HepG2 (cell line): ENCODE measurements around the gene SCUBE1. TPM values are rescaled to one million over a fixed set of nuclear protein-coding genes. Genes with fewer than 3 reads are reported as not detected.

Source experiments
- ATAC-seq: fragments of 200-7000 bp; cut with Tn5 transposase; 3 replicates; pipeline ENCODE4 v1.9.1; 2020; ENCODE audit warnings: mild to moderate bottlenecking, moderate library complexity
- BruUV-seq: library from RNA; stranded (reverse); fragments of 400-500 nt; replicated peaks from 2 replicates; lab custom pipeline; 2021; lab: Mats Ljungman, UMichigan
- CTCF ChIA-PET: fragments of 300-600 bp; formaldehyde crosslinking; extraction: SDS; loops from one replicate; lab custom pipeline; 2021; ENCODE audit warnings: low total read pairs, inconsistent platforms, low intra/inter-chr PET ratio; lab: Yijun Ruan, JAX
- POLR2A ChIA-PET: fragments of 350-600 bp; sonication (Branson Sonifier 250); formaldehyde crosslinking; loops from one replicate; lab custom pipeline; 2020; ENCODE audit warnings: antibody characterized with exemption, inconsistent platforms; lab: Yijun Ruan, JAX
- DNase-seq: peaks from one replicate; pipeline ENCODE4 v3.0.0-alpha.2; 2015; ENCODE audit warnings: low spot score
- FAIRE-seq: peaks from 3 replicates; lab custom pipeline; 2011; peaks lifted over from hg19 to GRCh38; lab: Jason Lieb, UNC
- H2AFZ ChIP-seq: one replicate; pipeline ENCODE4 v1.6.1; 2011; ENCODE audit warnings: low read length, inconsistent platforms
- H3K27ac ChIP-seq: fragments of 300-600 bp; 3 replicates; pipeline ENCODE4 v1.8.0; 2011; ENCODE audit warnings: mixed run types, mild to moderate bottlenecking, mixed read lengths, low read length, inconsistent platforms; ENCODE audit not compliant: insufficient read depth; ENCODE audit errors: extremely low read length
- H3K27me3 ChIP-seq, 2 experiments: fragments of 200-600 bp in 1 of 2; 2 replicates in 1 of 2; 3 replicates in 1 of 2; pipeline versions ENCODE4 v1.6.0 to v1.8.0; 2011; ENCODE audit warnings: low read length in 2 of 2, mild to moderate bottlenecking in 2 of 2, moderate library complexity in 2 of 2, inconsistent platforms in 1 of 2; ENCODE audit not compliant: insufficient read depth in 2 of 2, control insufficient read depth in 1 of 2
- H3K36me3 ChIP-seq, 2 experiments: fragments of 200-600 bp in 1 of 2; replicated peaks in 1 of 2; 2 replicates in 1 of 2; 3 replicates in 1 of 2; pipeline versions ENCODE4 v1.5.1 to v1.8.0; 2011; ENCODE audit warnings: low read length in 2 of 2, inconsistent platforms in 1 of 2; ENCODE audit not compliant: insufficient read depth in 2 of 2, control insufficient read depth in 1 of 2
- H3K4me1 ChIP-seq: 2 replicates; pipeline ENCODE4 v1.5.1; 2012; ENCODE audit warnings: low read length, inconsistent platforms; ENCODE audit not compliant: insufficient read depth
- H3K4me2 ChIP-seq: 2 replicates; pipeline ENCODE4 v1.6.0; 2011; ENCODE audit warnings: low read depth, low read length, inconsistent platforms
- H3K4me3 ChIP-seq, 3 experiments: fragments of 200-600 bp in 1 of 3; sonication (generic), shearing (Covaris generic) in 1 of 3; replicated peaks in 1 of 3; 2 replicates each; pipeline ENCODE4 v1.5.1; 2011 to 2016; ENCODE audit warnings: low read length in 3 of 3, inconsistent platforms in 2 of 3, low read depth in 2 of 3, mild to moderate bottlenecking in 2 of 3, control low read depth in 1 of 3, mixed read lengths in 1 of 3; ENCODE audit not compliant: insufficient read depth in 1 of 3
- H3K79me2 ChIP-seq: one replicate; pipeline ENCODE4 v1.6.1; 2011; ENCODE audit warnings: low read length, inconsistent platforms; ENCODE audit not compliant: insufficient read depth
- H3K9ac ChIP-seq: 2 replicates; pipeline ENCODE4 v1.6.0; 2011; ENCODE audit warnings: mild to moderate bottlenecking, low read depth, low read length, inconsistent platforms; ENCODE audit not compliant: insufficient read depth
- H3K9me3 ChIP-seq: 2 replicates; pipeline ENCODE4 v1.5.1; 2012; ENCODE audit warnings: mild to moderate bottlenecking, low read length
- H4K20me1 ChIP-seq: 2 replicates; pipeline ENCODE4 v1.6.0; 2011; ENCODE audit warnings: inconsistent platforms, mild to moderate bottlenecking, low read length, moderate library complexity; ENCODE audit not compliant: insufficient read depth
- BHLHE40 ChIP-seq: IDR thresholded peaks from 2 replicates; pipeline ENCODE4 v1.6.1; 2011; ENCODE audit warnings: low read length, improper control_type of control experiment
- ZNF441 ChIP-seq: sonication (generic); formaldehyde crosslinking; IDR thresholded peaks from 2 replicates; pipeline ENCODE4 v1.7.0; 2021; ENCODE audit warnings: missing genetic modification reagents, borderline replicate concordance
- WGBS: methylation state at CpG from one replicate; pipeline ENCODE4 v1.1.6; 2017; ENCODE audit warnings: low lambda C conversion rate; 5-methylcytosine and 5-hydroxymethylcytosine counted together
- in situ Hi-C: cut with HindIII; loops from 2 replicates; pipeline ENCODE4 v1.10.0; 2017; ENCODE audit warnings: low pct_unique_long_range_greater_than_20kb; ENCODE audit not compliant: extremely low pct_ligation_motif_present
- intact Hi-C: fragments of 100-400 bp; cut with micrococcal nuclease; formaldehyde crosslinking; loops from one replicate; pipeline ENCODE4 v1.10.0; 2022; ENCODE audit not compliant: unreplicated experiment
- polyA plus RNA-seq, 8 experiments: library from polyadenylated mRNA; depleted of rRNA in 3 of 8; stranded (reverse) in 7 of 8; unstranded in 1 of 8; fragments of >200 nt; fragmentation: Illumina TruSeq in 4 of 8; extraction: Trizol in 4 of 8; gene quantifications; 2 replicates each; pipeline versions ENCODE4 v1.2.1 to v1.2.3, GENCODE V29; 2011 to 2016; ENCODE audit warnings: low read depth in 4 of 8, missing spikeins in 1 of 8, mixed read lengths in 1 of 8; ENCODE audit not compliant: insufficient read depth in 1 of 8
- total RNA-seq, 5 experiments: library from RNA; depleted of rRNA; stranded (reverse); fragments of >200 nt; fragmentation: Illumina TruSeq; extraction: Trizol; gene quantifications; 2 replicates each; pipeline ENCODE4 v1.2.3, GENCODE V29; 2016; ENCODE audit warnings: low read depth in 1 of 5
- TF ChIP-seq, protein P1 (sequence below): fragments of 450-650 bp; IDR thresholded peaks from 2 replicates; pipeline ENCODE4 v1.6.1; 2016
- TF ChIP-seq, protein P2 (sequence below): sonication (generic); formaldehyde crosslinking; IDR thresholded peaks from 2 replicates; pipeline ENCODE4 v1.8.0; 2022; ENCODE audit warnings: mild to moderate bottlenecking, missing genetic modification reagents, moderate library complexity

SCUBE1 gene
- total and polyA plus RNA-seq, 2 of the 13 experiments (the other 11 are each of a cell fraction or from before 2014, with no cell fraction given) = under 0.01 to 0.05 TPM

DNA sequence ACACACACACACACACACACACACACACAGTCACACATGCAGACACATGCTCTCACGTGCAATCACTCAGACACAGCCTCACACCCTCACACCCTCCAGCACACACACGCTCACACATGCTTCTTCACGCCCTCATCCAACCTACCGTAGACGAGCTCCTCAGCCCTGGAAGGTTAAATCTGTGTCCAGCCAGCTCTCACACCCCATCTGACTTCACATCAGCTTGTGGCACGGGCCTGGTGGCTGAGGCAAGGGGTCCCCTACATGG lies 1.3 kb upstream of the SCUBE1 start:
- Histone ChIP-seq H3K27me3 (peaks cover 7 to 28% of the 10 kb centered on the region in 2 experiments), H3K36me3 (no peaks in the 10 kb centered on the region), H3K79me2 (no peaks in the 10 kb centered on the region), H3K9ac (no peak overlapping the region), H4K20me1 (peaks cover 2% of the 10 kb centered on the region; the same call in 1 of the 2 replicates), H3K27ac (no peak overlapping the region), H3K4me2 (no peak overlapping the region), H3K4me3 (no peak overlapping the region), H2AFZ (no peak overlapping the region), H3K4me1 (peaks cover 26% of the 10 kb centered on the region), H3K9me3 (no peaks in the 10 kb centered on the region)
- intact Hi-C loops = no loop called here
- POLR2A ChIA-PET = no interaction called here
- no peak for DNase-seq
- TF ChIP-seq ZNF441 (CRISPR knock-in tag) = no peak
- TF ChIP-seq, protein P1, sequence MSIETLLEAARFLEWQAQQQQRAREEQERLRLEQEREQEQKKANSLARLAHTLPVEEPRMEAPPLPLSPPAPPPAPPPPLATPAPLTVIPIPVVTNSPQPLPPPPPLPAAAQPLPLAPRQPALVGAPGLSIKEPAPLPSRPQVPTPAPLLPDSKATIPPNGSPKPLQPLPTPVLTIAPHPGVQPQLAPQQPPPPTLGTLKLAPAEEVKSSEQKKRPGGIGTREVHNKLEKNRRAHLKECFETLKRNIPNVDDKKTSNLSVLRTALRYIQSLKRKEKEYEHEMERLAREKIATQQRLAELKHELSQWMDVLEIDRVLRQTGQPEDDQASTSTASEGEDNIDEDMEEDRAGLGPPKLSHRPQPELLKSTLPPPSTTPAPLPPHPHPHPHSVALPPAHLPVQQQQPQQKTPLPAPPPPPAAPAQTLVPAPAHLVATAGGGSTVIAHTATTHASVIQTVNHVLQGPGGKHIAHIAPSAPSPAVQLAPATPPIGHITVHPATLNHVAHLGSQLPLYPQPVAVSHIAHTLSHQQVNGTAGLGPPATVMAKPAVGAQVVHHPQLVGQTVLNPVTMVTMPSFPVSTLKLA = peak; percentile 52
- TF ChIP-seq, protein P2, sequence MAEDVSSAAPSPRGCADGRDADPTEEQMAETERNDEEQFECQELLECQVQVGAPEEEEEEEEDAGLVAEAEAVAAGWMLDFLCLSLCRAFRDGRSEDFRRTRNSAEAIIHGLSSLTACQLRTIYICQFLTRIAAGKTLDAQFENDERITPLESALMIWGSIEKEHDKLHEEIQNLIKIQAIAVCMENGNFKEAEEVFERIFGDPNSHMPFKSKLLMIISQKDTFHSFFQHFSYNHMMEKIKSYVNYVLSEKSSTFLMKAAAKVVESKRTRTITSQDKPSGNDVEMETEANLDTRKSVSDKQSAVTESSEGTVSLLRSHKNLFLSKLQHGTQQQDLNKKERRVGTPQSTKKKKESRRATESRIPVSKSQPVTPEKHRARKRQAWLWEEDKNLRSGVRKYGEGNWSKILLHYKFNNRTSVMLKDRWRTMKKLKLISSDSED (CRISPR knock-in tag) = no peak
- 0 out of 2 replicates have a peak, but pooled peaks have one; percentile 19 for TF ChIP-seq BHLHE40
- BruUV-seq = no TSS peak
- WGBS = 62% methylated on average over 5 of the region's 6 CpGs
- FAIRE-seq = no peak
- in situ Hi-C loops = loop anchor here (10.0 kb wide), 1 partner anchor 110 kb away; no protein-coding TSS in a partner anchor
- ATAC-seq = no peak
- CTCF ChIA-PET = no interaction called here
